Right lobe of liver (tissue), 6 donors: ENCODE measurements around the gene SUCLG2. TPM values are rescaled to one million over a fixed set of nuclear protein-coding genes. Genes with fewer than 3 reads are reported as not detected.
A peak's percentile ranks its signal among the peaks of the same experiment; 100 is the strongest.

Experiments used
- ATAC-seq, 4 donors: fragments of 200-7000 bp; cut with Tn5 transposase; one replicate each; pipeline ENCODE4 v1.9.1; 2020; ENCODE audit warnings: mild to moderate bottlenecking in 4 of 4, moderate library complexity in 4 of 4
- DNase-seq, 3 donors: peaks; one replicate each; pipeline ENCODE4 v3.0.0-alpha.2; 2020
- H3K27ac ChIP-seq, 3 donors: fragments of 200-600 bp; one replicate each; pipeline ENCODE4 v1.8.0; 2022
- H3K27me3 ChIP-seq, 2 donors: fragments of 200-600 bp; one replicate each; pipeline ENCODE4 v1.8.0; 2022
- H3K36me3 ChIP-seq, 4 donors: fragments of 200-600 bp; sonication (generic) in 1 of 4; one replicate each; pipeline versions ENCODE4 v1.5.1 to v1.8.0; 2017 to 2022; ENCODE audit warnings: control low read depth in 1 of 4
- H3K4me1 ChIP-seq, 4 donors: fragments of 200-600 bp; sonication (generic) in 1 of 4; one replicate each; pipeline versions ENCODE4 v1.5.1 to v1.8.0; 2017 to 2022; ENCODE audit warnings: control low read depth in 1 of 4
- H3K4me3 ChIP-seq, 3 donors: fragments of 200-600 bp; one replicate each; pipeline ENCODE4 v1.8.0; 2022
- H3K9me3 ChIP-seq, 4 donors: fragments of 200-600 bp; sonication (generic) in 1 of 4; one replicate each; pipeline versions ENCODE4 v1.5.1 to v1.8.0; 2017 to 2022; ENCODE audit warnings: control low read depth in 1 of 4
- POLR2A ChIP-seq: fragments of 450-650 bp; IDR thresholded peaks from one replicate; pipeline ENCODE4 v1.6.1; 2017; ENCODE audit warnings: antibody characterized with exemption, mild to moderate bottlenecking
- WGBS: methylation state at CpG from one replicate; pipeline ENCODE4 v1.1.6; 2018; ENCODE audit warnings: low coverage, low lambda C conversion rate; ENCODE audit not compliant: insufficient coverage; ENCODE audit errors: missing lambda C conversion rate; 5-methylcytosine and 5-hydroxymethylcytosine counted together
- intact Hi-C, 2 donors: fragments of 100-400 bp; cut with DNase I; formaldehyde crosslinking; loops; one replicate each; pipeline versions ENCODE4 v1.11.2 to v1.14.1; 2022
- total RNA-seq, 6 experiments: library from RNA; depleted of rRNA in 2 of 6; stranded (reverse); fragments of >200 nt in 2 of 6; fragmentation: NEBNext Ultra II Directional in 3 of 6; extraction: Animal tissue kit (Norgen Biotek cat#: 25700) in 3 of 6; gene quantifications; one replicate each; pipeline versions ENCODE4 v1.1.0 to v1.2.4, GENCODE V29; 2016 to 2023
- TF ChIP-seq, protein P1 (sequence below), 4 donors: fragments of 200-600 bp in 3 of 4; fragments of 450-650 bp in 1 of 4; IDR thresholded peaks; one replicate each; pipeline versions ENCODE4 v1.5.1 to v1.8.0; 2016 to 2022; ENCODE audit warnings: antibody characterized with exemption in 4 of 4, mild to moderate bottlenecking in 2 of 4
- donor health status: DM: no; HTN: yes; CAD: no.
- donor health status: DM: no; HTN: no; CAD: no.
- donor health status: DM: no; HTN: no; CAD: no.
- donor health status: DM: no; HTN: yes; CAD: no.
- donor health status: DM: no; HTN: yes; CAD: no.

Gene SUCLG2
- total RNA-seq, 6 experiments from 2014 or later = 138 to 167 (median 158) TPM

DNA sequence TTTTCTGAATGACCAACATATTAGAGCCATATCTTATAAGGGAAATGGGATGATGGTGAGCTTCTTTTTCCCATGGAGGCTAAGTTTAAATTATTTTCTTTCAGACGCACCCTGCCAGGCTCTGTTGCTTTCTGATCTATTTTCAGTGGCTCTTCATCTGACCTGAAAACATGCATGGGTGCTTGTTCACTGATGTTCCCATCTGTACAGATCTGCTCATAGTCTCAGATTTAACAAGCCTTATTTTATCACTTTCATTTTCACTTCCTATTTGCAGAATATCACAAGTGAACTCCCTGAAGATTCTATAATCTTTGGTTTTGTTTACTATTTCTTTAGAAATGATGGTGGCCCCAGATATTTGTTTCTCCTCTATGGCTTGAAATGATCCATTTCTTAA is 31.1 kb upstream of the SUCLG2 start:
- H3K4me3 ChIP-seq = no peak overlapping the region
- DNase-seq = no peak
- peak; percentile 44 to 56 (median 54) for ATAC-seq
- H3K27ac ChIP-seq = no peak overlapping the region
- no peaks in the 10 kb centered on the region for H3K4me1 ChIP-seq
- intact Hi-C loops = no loop called here
- TF ChIP-seq, protein P1, sequence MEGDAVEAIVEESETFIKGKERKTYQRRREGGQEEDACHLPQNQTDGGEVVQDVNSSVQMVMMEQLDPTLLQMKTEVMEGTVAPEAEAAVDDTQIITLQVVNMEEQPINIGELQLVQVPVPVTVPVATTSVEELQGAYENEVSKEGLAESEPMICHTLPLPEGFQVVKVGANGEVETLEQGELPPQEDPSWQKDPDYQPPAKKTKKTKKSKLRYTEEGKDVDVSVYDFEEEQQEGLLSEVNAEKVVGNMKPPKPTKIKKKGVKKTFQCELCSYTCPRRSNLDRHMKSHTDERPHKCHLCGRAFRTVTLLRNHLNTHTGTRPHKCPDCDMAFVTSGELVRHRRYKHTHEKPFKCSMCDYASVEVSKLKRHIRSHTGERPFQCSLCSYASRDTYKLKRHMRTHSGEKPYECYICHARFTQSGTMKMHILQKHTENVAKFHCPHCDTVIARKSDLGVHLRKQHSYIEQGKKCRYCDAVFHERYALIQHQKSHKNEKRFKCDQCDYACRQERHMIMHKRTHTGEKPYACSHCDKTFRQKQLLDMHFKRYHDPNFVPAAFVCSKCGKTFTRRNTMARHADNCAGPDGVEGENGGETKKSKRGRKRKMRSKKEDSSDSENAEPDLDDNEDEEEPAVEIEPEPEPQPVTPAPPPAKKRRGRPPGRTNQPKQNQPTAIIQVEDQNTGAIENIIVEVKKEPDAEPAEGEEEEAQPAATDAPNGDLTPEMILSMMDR (IDR thresholded peaks at IDR 0.05) = no peak
- no peak for TF ChIP-seq POLR2A
- no peaks in the 10 kb centered on the region for H3K9me3 ChIP-seq
- H3K27me3 ChIP-seq = no peaks in the 10 kb centered on the region
- WGBS = 50% methylated on average over 1 of the region's 1 CpG
- no peaks in the 10 kb centered on the region for H3K36me3 ChIP-seq

DNA sequence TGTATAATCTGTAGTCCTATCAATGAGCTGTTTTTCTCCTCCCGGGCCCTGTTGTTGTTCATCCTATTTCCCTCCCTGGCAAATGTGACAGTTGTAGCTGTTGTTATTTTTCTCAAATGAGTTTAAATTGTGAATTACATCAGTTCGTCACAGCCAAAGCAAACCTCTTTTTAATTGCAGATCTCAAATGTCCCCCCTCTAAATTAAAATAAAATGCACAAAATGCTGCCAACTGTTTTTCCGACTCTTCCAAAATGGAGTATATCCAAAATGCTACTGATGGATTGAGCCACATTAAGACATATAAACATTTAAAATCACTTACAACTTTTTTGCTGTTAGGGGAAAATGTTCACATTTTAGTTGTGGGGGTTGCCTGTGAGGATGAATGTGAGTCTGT is 29.8 kb upstream of the SUCLG2 start:
- Histone ChIP-seq H3K36me3 (no peaks in the 10 kb centered on the region), H3K9me3 (no peaks in the 10 kb centered on the region), H3K4me1 (no peaks in the 10 kb centered on the region), H3K4me3 (no peak overlapping the region), H3K27ac (no peak overlapping the region), H3K27me3 (no peaks in the 10 kb centered on the region)
- intact Hi-C loops = no loop called here
- TF ChIP-seq POLR2A = no peak
- TF ChIP-seq, protein P1 (IDR thresholded peaks at IDR 0.05) = no peak
- ATAC-seq (no peak), DNase-seq (no peak)
- 96% methylated on average over 2 of the region's 3 CpGs for WGBS

DNA sequence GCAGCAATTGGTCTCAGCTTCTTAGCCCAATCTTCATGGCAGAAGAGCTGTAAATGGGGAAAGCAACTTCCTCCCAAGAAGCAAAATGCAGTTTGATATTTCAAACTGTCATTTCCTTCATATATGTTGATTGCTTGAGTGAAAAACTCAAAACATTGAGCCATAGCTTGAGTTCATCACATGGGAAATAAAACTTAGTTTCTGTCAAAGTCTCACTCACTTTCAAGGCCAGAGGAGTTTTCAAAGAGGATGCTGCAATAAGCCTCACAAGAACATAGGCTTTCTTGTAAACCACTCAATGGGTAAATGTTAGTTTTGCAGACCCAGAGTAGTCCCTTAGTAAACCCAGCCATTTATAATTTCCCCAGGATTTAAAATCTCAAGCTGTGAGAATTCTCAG is 29.1 kb upstream of the SUCLG2 start:
- no peak overlapping the region for H3K27ac ChIP-seq
- TF ChIP-seq POLR2A = no peak
- TF ChIP-seq, protein P1 (IDR thresholded peaks at IDR 0.05) = no peak
- intact Hi-C loops = no loop called here
- H3K4me3 ChIP-seq = no peak overlapping the region
- H3K36me3 ChIP-seq = no peaks in the 10 kb centered on the region
- H3K9me3 ChIP-seq = no peaks in the 10 kb centered on the region
- no peak for DNase-seq
- H3K27me3 ChIP-seq = no peaks in the 10 kb centered on the region
- no peaks in the 10 kb centered on the region for H3K4me1 ChIP-seq
- no peak for ATAC-seq

DNA sequence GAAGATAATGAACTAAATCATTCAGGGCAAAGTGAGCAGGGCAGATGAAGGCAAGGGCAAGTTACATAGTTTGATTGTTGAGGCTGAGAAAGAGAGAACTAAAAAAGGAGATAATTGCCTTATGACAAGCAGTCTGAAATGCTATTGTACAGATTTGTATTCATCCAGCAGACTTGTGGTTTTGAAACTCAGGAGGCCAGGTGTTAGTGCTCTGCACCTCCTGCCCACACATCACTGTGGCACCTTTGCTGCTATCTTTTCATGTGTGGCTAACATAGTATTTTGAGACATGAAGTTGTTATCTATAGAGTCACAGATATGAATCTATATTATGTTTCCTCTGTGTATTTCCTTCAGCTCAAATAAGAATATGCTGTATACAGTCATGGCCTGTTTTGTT is 24.3 kb upstream of the SUCLG2 start:
- no peaks in the 10 kb centered on the region for H3K9me3 ChIP-seq
- H3K4me3 ChIP-seq = no peak overlapping the region
- TF ChIP-seq POLR2A = no peak
- TF ChIP-seq, protein P1 (IDR thresholded peaks at IDR 0.05) = no peak
- no peaks in the 10 kb centered on the region for H3K4me1 ChIP-seq
- no peak for DNase-seq
- no peaks in the 10 kb centered on the region for H3K36me3 ChIP-seq
- no peak overlapping the region for H3K27ac ChIP-seq
- ATAC-seq = no peak
- H3K27me3 ChIP-seq = no peaks in the 10 kb centered on the region
- intact Hi-C loops = no loop called here

DNA sequence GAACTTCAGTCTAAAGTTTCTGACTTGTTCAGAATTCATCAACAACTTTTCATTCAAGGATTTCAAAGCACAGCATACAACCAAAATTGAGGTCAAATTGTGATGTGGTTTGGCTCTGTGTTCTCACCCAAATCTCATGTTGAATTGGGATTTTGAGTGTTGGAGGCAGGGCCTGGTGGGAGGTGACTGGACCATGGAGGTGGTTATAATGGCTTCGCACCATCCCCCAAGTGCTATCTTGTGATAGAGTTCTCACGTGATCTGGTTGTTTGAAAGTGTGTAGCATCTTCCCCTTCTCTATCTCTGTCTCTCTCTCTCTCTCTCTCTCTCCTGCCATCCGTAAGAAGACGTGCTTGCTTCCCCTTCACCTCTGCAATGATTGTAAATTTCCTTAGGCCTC is 19.6 kb upstream of the SUCLG2 start:
- no peak for DNase-seq
- 100% methylated on average over 3 of the region's 4 CpGs for WGBS
- no peak for ATAC-seq
- no peaks in the 10 kb centered on the region for H3K9me3 ChIP-seq
- H3K36me3 ChIP-seq = no peaks in the 10 kb centered on the region
- H3K4me3 ChIP-seq = no peak overlapping the region
- no peak overlapping the region for H3K27ac ChIP-seq
- no peaks in the 10 kb centered on the region for H3K4me1 ChIP-seq
- H3K27me3 ChIP-seq = no peaks in the 10 kb centered on the region
- TF ChIP-seq, protein P1 (IDR thresholded peaks at IDR 0.05) = no peak
- TF ChIP-seq POLR2A = no peak
- intact Hi-C loops = no loop called here
